GM11168 (cell line): Measurements from ENCODE around the gene RPS6KB2.

Source experiments
- in situ Hi-C: fragments of 300-500 bp; cut with MboI; formaldehyde crosslinking; loops from one replicate; pipeline ENCODE4 v1.12.0; 2022; ENCODE audit warnings: low sequenced_read_pairs; ENCODE audit not compliant: unreplicated experiment

The RPS6KB2 gene

GRCh38 chr11:67482827-67483798, 54.8 kb downstream of the RPS6KB2 start, which contains the start of gene AIP:
Gene AIP (plus strand): TSS chr11:67483026. CDS start chr11:67483159, 133 bp downstream.
- in situ Hi-C loops, result no loop called here

- in situ Hi-C loops, result no loop called here
These were observed 55.8 kb downstream of the RPS6KB2 start for GRCh38 chr11:67483831-67484665.

- in situ Hi-C loops, result no loop called here
These were observed 56.6 kb downstream of the RPS6KB2 start for GRCh38 chr11:67484847-67485311.
